Fibroblast of mammary gland (primary cell): Measurements from ENCODE around the gene NKX3-2.

Source experiments
- DNase-seq: peaks from one replicate; pipeline ENCODE4 v3.0.0-alpha.2; 2010; ENCODE audit warnings: low read depth
- H3K4me3 ChIP-seq: 2 replicates; pipeline ENCODE4 v1.5.1; 2011; ENCODE audit warnings: low read depth, mild to moderate bottlenecking, low read length, moderate library complexity; ENCODE audit not compliant: control insufficient read depth
- CTCF ChIP-seq: conservative IDR thresholded peaks from 2 replicates; pipeline ENCODE4 v1.5.1; 2011; ENCODE audit warnings: low read depth, low read length, inconsistent platforms; ENCODE audit not compliant: control insufficient read depth, insufficient read depth

The NKX3-2 gene

DNA sequence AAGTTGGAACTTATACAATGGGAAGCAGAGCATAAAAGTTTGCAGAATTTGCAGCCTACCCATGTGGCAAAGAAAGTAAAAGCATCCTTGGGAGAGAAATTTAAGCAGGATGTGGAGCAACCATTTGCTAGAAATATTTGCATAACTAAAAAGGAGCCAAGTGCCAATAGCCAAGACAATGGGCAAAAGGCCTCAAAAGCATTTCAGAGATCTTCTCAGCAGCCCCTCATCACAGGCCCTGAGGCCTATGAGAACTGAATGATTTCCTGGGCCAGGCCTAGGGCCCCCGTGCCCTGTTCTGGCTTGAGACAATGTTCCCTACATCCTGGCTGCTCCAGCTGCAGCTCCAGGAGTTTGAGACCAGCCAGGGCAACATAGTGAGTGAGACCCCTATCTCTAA lies 34.9 kb downstream of the NKX3-2 start:
- H3K4me3 ChIP-seq: no peak overlapping the region
- no peak for TF ChIP-seq CTCF
- no peak for DNase-seq

- H3K4me3 ChIP-seq: no peak overlapping the region
- no peak for DNase-seq
- TF ChIP-seq CTCF: no peak
Measured at GRCh38 chr4:13504374-13504773, 39.9 kb downstream of the NKX3-2 start.

DNA sequence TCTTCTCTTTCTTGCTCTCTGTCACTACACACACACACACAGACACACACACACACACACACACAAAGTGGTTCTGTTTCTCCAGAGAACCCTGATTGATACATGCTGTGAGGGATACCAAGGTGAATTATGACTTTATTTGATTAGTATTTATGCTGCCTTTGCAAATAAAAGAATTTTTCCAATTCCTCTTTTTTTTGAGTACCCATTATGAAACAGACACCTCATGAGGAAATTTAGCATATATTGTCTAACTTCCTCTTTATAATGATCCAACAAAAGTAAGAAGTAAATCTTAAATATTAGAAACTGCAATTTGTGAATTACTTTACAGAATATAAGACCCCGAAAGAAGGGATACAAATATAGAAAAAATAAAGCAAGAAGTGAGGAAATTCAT lies 45.8 kb downstream of the NKX3-2 start:
- no peak for DNase-seq
- no peak for TF ChIP-seq CTCF
- no peak overlapping the region for H3K4me3 ChIP-seq

DNA sequence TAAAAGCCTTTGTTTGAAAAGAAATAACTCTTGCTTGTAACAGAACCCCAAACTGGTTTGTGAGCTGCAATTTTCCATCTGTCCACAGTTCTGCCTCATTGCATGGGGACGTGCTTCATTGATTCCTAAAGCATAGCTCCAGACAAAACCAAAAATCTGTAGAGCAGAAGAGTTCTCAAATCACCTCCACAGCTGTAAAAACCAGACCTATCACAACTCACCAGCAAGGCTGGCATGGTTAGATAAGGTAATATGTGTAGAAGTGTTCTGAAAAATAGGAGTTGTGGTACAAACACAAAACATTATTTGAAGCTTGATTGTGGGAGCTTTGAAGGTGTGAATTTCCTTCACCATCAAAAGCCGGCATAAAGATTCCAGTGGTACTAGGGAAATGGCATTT lies 47.7 kb downstream of the NKX3-2 start:
- no peak overlapping the region for H3K4me3 ChIP-seq
- no peak for TF ChIP-seq CTCF
- no peak for DNase-seq

- no peak overlapping the region for H3K4me3 ChIP-seq
- no peak for DNase-seq
- TF ChIP-seq CTCF: no peak
Measured at GRCh38 chr4:13495753-13496152, 48.6 kb downstream of the NKX3-2 start.

DNA sequence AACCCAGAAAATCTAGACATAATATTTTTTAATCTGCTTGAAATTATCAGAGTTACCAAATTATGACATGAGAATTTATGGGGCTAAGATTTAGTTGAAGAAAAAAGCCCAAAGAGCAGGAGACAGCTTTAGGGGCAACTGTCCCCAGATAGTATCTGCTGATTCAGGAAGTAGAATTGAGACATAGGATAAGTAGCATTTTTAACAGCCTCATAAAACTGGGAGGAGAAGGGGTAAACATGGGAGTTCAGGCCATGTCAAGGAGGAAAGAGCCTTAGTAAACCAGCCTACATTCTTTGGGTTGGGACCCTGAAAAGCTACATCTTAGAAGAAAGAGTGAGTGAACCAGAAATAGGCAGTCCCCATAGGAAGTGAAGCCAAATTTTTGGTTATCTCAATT lies 50.5 kb downstream of the NKX3-2 start:
- no peak for TF ChIP-seq CTCF
- H3K4me3 ChIP-seq: no peak overlapping the region
- no peak for DNase-seq

DNA sequence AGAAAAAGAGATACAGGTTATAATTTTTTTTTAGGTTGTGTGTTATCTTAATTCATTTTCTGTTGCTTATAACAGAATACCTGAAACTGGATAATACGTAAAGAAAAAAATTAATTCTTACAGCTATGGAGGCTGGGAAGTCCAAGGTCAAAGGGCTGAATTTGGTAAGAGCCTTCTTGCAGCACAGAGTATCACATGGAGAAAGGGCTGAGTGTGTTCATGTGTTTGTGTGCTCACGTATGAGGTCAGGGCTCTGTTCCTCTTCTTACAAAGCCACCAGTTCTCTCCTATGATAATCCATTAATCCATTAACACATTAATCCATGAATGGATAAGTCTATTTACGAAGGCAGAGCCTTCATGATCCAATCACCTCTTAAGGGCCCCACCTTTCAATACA lies 51.6 kb downstream of the NKX3-2 start:
- DNase-seq: no peak
- TF ChIP-seq CTCF: no peak
- H3K4me3 ChIP-seq: no peak overlapping the region
